GM12865 (cell line): ENCODE measurements around the gene SLC7A9.

Experiments used
- DNase-seq: peaks from one replicate; pipeline ENCODE4 v3.0.0; 2010; ENCODE audit warnings: low read depth
- H3K4me3 ChIP-seq: 2 replicates; pipeline ENCODE4 v1.5.1; 2011; ENCODE audit warnings: mild to moderate bottlenecking, low read depth, low read length, control low read depth
- TF ChIP-seq, protein P1 (sequence below): IDR thresholded peaks from 2 replicates; pipeline ENCODE4 v1.5.1; 2011; ENCODE audit warnings: low read length, control low read depth, low read depth, inconsistent platforms; ENCODE audit not compliant: insufficient read depth; ENCODE audit errors: missing control alignments

Gene SLC7A9

DNA sequence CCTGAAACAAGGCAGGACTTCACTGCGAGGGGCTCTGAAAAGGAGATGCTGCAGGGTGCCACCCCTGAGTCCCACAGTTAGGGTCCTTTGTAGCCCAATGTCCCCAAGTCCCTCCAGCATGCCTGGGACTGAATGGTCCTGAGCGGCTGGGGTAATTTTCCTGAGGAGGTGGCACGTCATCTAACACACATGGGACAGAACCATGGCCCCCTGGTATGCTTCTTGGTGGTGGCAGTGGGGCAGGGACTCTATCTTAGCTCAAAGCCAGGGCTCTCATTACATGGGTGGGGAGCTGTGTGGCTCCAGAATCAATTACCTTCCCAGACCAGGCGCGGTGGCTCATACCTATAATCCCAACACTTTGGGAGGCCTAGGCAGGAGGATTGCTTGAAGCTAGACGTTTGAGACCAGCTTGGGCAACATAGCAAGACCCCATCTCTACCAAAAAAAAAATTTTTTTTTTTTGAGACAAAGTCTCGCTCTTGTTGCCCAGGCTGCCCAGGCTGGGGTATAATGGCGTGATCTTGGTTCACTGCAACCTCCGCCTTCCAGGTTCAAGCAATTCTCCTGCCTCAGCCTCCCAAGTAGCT lies 7.9 kb upstream of the SLC7A9 start:
- no peak for DNase-seq
- TF ChIP-seq, protein P1, sequence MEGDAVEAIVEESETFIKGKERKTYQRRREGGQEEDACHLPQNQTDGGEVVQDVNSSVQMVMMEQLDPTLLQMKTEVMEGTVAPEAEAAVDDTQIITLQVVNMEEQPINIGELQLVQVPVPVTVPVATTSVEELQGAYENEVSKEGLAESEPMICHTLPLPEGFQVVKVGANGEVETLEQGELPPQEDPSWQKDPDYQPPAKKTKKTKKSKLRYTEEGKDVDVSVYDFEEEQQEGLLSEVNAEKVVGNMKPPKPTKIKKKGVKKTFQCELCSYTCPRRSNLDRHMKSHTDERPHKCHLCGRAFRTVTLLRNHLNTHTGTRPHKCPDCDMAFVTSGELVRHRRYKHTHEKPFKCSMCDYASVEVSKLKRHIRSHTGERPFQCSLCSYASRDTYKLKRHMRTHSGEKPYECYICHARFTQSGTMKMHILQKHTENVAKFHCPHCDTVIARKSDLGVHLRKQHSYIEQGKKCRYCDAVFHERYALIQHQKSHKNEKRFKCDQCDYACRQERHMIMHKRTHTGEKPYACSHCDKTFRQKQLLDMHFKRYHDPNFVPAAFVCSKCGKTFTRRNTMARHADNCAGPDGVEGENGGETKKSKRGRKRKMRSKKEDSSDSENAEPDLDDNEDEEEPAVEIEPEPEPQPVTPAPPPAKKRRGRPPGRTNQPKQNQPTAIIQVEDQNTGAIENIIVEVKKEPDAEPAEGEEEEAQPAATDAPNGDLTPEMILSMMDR, result no peak
- no peak overlapping the region for H3K4me3 ChIP-seq

GRCh38 chr19:32876919-32877285 lies 7.3 kb upstream of the SLC7A9 start:
- no peak for DNase-seq
- no peak overlapping the region for H3K4me3 ChIP-seq
- TF ChIP-seq, protein P1, result no peak

- TF ChIP-seq, protein P1, result no peak
- no peak for DNase-seq
- no peak overlapping the region for H3K4me3 ChIP-seq
Measured at GRCh38 chr19:32876236-32876918, 6.8 kb upstream of the SLC7A9 start.

DNA sequence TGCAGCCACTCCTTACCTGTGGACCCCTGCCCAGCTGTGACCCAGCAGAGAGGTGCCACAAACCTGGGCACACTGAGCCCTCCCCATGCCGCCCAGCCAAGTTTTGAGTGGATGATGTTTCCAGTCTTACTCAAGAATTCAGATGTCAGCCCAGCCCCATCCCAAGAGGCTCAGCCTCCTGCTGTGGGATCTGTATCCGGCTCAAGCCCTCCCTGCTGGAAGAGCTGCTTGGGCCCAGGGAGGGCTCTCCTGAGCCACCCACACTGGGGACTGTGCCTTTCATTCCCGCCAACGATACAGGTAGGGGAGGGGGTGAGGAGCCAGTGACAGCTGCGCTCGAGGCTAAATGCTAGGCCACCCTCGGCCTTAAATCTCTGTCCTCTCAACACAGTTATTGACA lies 5.9 kb upstream of the SLC7A9 start:
- no peak for DNase-seq
- H3K4me3 ChIP-seq, result no peak overlapping the region
- TF ChIP-seq, protein P1, result no peak

- DNase-seq, result no peak
- H3K4me3 ChIP-seq, result no peak overlapping the region
- TF ChIP-seq, protein P1, result no peak
Measured at GRCh38 chr19:32874605-32875004, 5.0 kb upstream of the SLC7A9 start.

GRCh38 chr19:32873247-32873959 lies 3.8 kb upstream of the SLC7A9 start:
- TF ChIP-seq, protein P1, result no peak
- no peak for DNase-seq
- no peak overlapping the region for H3K4me3 ChIP-seq

DNA sequence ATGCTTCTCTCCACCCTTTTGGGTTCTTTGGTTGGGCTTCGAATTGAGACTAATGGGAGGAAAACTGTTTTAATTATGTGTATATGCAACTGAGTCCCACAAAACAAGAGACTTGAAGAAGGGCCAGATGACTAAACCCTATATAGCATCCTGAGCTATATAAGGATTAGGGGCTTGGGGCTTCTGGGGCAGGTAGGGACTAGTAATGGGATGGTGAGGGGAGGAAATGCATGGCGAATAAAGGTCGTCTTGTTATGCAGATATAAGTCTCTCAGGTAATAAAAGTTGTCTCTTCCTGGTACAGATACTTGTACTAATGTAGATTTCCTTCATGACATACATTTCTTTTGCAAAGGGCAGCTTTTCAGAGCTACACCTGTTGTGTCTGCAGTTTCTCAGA lies 2.8 kb upstream of the SLC7A9 start:
- no peak overlapping the region for H3K4me3 ChIP-seq
- no peak for DNase-seq
- TF ChIP-seq, protein P1, result no peak
